Activated T-cell treated with anti-CD3 and anti-CD28 coated beads for 4 hours (primary cell): Measurements from ENCODE around the gene SEMA6D.

Source experiments
- DNase-seq: peaks from one replicate; pipeline ENCODE4 v3.0.0-alpha.2; 2020

Gene SEMA6D

GRCh38 chr15:47717036-47717612 is at the start of gene SEMA6D:
TSS of gene SEMA6D (plus strand) at chr15:47717505. CDS start at chr15:47759799, 42,294 bp downstream.
- DNase-seq: no peak

- no peak for DNase-seq
Measured at GRCh38 chr15:47669221-47669620, 48.1 kb upstream of the SEMA6D start.

- DNase-seq: no peak
Measured at GRCh38 chr15:47670365-47670764, 46.9 kb upstream of the SEMA6D start.

GRCh38 chr15:47673232-47673761 is 44.0 kb upstream of the SEMA6D start:
- no peak for DNase-seq

- DNase-seq: no peak
Measured at GRCh38 chr15:47674586-47675232, 42.6 kb upstream of the SEMA6D start.

- no peak for DNase-seq
Measured at GRCh38 chr15:47675735-47676134, 41.6 kb upstream of the SEMA6D start.

GRCh38 chr15:47678040-47678439 is 39.3 kb upstream of the SEMA6D start:
- DNase-seq: no peak

- DNase-seq: no peak
Measured at GRCh38 chr15:47682661-47683060, 34.6 kb upstream of the SEMA6D start.

- no peak for DNase-seq
Measured at GRCh38 chr15:47685141-47685870, 32.0 kb upstream of the SEMA6D start.

GRCh38 chr15:47688573-47689086 is 28.7 kb upstream of the SEMA6D start:
- DNase-seq: no peak

GRCh38 chr15:47689660-47690059 is 27.6 kb upstream of the SEMA6D start:
- DNase-seq: no peak

GRCh38 chr15:47691882-47692281 is 25.4 kb upstream of the SEMA6D start:
- DNase-seq: no peak

- DNase-seq: no peak
Measured at GRCh38 chr15:47696351-47696750, 21.0 kb upstream of the SEMA6D start.

- DNase-seq: no peak
Measured at GRCh38 chr15:47705281-47705997, 11.9 kb upstream of the SEMA6D start.

- DNase-seq: no peak
Measured at GRCh38 chr15:47707391-47707790, 9.9 kb upstream of the SEMA6D start.

- DNase-seq: no peak
Measured at GRCh38 chr15:47708161-47708980, 8.9 kb upstream of the SEMA6D start.

GRCh38 chr15:47711655-47712054 is 5.7 kb upstream of the SEMA6D start:
- no peak for DNase-seq

GRCh38 chr15:47715402-47715801 is 1.9 kb upstream of the SEMA6D start:
- no peak for DNase-seq

- DNase-seq: no peak
Measured at GRCh38 chr15:47715856-47716445, 1.4 kb upstream of the SEMA6D start.

GRCh38 chr15:47716516-47716915 is 789 bp upstream of the SEMA6D start:
- DNase-seq: no peak
